ENCODE results near the gene GRAMD1A. TPM values are rescaled to one million over a fixed set of nuclear protein-coding genes. Genes with fewer than 3 reads are reported as not detected.

GRAMD1A gene
- total RNA-seq, 2 donors from 2014 or later = 115 to 137 TPM

GRCh38 chr19:34998777-34999497 is 1.2 kb upstream of the GRAMD1A start:
- peaks cover 10% of the 10 kb centered on the region for H3K36me3 Mint-ChIP-seq (ENCODE audit: low read depth)
- H3K27ac ChIP-seq (ENCODE audit: low read depth, low read length) = peak overlapping the region; percentile 89

GRCh38 chr19:35000338-35000646 is 169 bp downstream of the GRAMD1A start:
- no peak for DNase-seq
- peak overlapping the region; percentile 85 for H3K4me3 Mint-ChIP-seq
- no peak overlapping the region for H3K27ac Mint-ChIP-seq
- Histone ChIP-seq H3K9ac (ENCODE audit: extremely low read depth, low read length, poor library complexity, severe bottlenecking) (no peak overlapping the region), H3K4me3 (ENCODE audit: low read length) (peak overlapping the region; percentile 79), H3K36me3 (ENCODE audit: control insufficient read depth, insufficient read depth, low read length) (peaks cover 5% of the 10 kb centered on the region), H3K4me1 (ENCODE audit: control insufficient read depth, insufficient read depth, low read length) (no peaks in the 10 kb centered on the region), H3K27ac (ENCODE audit: low read depth, low read length) (no peak overlapping the region), H3K27me3 (ENCODE audit: control insufficient read depth, insufficient read depth, low read length, poor library complexity, severe bottlenecking) (no peaks in the 10 kb centered on the region), H3K9me3 (ENCODE audit: control insufficient read depth, low read length) (no peaks in the 10 kb centered on the region)
- H3K9me3 Mint-ChIP-seq = no peaks in the 10 kb centered on the region
- no peak for TF ChIP-seq CTCF (conservative IDR thresholded peaks at IDR 0.05)
- H3K4me1 Mint-ChIP-seq = peaks cover 43% of the 10 kb centered on the region
- H3K27me3 Mint-ChIP-seq (ENCODE audit: insufficient read depth) = no peaks in the 10 kb centered on the region
- peaks cover 15% of the 10 kb centered on the region for H3K36me3 Mint-ChIP-seq (ENCODE audit: low read depth)
- 0% methylated on average over 34 of the region's 37 CpGs; no CpG with 5 or more reads in 1 of the 2 experiments for WGBS, 2 experiments (ENCODE audit: insufficient coverage in 1 of 2, insufficient read length in 1 of 2)

More at GRCh38 chr19:34998777-34999497, 1.2 kb upstream of the GRAMD1A start:
- H3K27me3 ChIP-seq (ENCODE audit: control insufficient read depth, insufficient read depth, low read length, poor library complexity, severe bottlenecking) = no peaks in the 10 kb centered on the region
- TF ChIP-seq CTCF (conservative IDR thresholded peaks at IDR 0.05) = no peak
- DNase-seq = peak; percentile 69
- H3K36me3 ChIP-seq (ENCODE audit: control insufficient read depth, insufficient read depth, low read length) = no peaks in the 10 kb centered on the region
- WGBS, 2 experiments (ENCODE audit: insufficient coverage in 1 of 2, insufficient read length in 1 of 2) = 45 to 53% methylated on average over 9 to 13 of the region's 13 CpGs
- H3K9me3 Mint-ChIP-seq = peaks cover 6% of the 10 kb centered on the region
- peak overlapping the region; percentile 85 for H3K4me3 Mint-ChIP-seq
- H3K27ac Mint-ChIP-seq = peak overlapping the region; percentile 91
- H3K27me3 Mint-ChIP-seq (ENCODE audit: insufficient read depth) = no peaks in the 10 kb centered on the region
- H3K4me1 ChIP-seq (ENCODE audit: control insufficient read depth, insufficient read depth, low read length) = no peaks in the 10 kb centered on the region
- H3K9me3 ChIP-seq (ENCODE audit: control insufficient read depth, low read length) = no peaks in the 10 kb centered on the region
- H3K9ac ChIP-seq (ENCODE audit: extremely low read depth, low read length, poor library complexity, severe bottlenecking) = no peak overlapping the region
- peaks cover 38% of the 10 kb centered on the region for H3K4me1 Mint-ChIP-seq
- peak overlapping the region; percentile 79 for H3K4me3 ChIP-seq (ENCODE audit: low read length)

DNA sequence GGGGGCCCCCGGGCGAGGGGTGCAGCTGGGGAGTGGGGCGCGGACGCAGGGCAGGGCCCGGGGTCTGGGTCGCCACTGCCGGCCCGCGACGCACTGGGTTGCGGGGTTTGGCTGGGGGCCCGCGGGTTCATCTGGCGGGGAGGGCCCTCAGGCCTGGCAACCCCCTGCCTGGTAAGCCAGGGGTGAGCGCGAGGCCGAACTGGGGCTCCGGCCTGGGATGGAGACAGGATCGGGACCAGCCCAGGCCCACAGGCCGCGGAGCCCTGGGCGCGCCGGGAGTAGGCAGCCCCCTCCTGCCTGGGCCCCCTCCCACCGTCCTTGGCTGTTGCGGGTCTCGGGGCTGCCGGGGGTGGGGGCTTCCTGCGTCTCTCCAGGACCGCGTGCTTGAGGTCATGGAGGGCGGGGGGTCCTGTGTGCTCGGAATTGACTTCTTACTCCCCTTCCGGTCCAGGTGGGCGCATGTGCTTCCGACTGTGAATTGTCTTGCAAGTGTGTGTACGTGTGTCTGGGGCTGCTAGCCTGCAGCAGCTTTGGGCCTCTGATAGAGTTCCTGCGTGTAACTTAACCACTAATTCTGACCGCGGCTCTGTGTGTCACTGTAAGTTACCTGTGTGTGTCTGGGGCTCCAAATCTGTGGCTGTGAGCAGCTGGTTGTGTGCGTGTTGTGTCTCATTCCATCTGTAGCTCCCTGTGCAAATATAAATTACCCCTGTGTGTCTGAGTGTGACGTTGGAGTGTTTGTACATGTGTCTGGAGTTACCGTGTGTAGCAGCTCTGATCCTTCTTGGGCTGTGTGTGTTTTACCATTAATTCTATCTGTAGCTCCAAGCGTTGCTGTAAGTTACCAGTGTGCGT is 751 bp downstream of the GRAMD1A start:
- H3K4me1 ChIP-seq (ENCODE audit: control insufficient read depth, insufficient read depth, low read length) = no peaks in the 10 kb centered on the region
- 4 to 5% methylated on average over 22 to 46 of the region's 46 CpGs for WGBS, 2 experiments (ENCODE audit: insufficient coverage in 1 of 2, insufficient read length in 1 of 2)
- no peaks in the 10 kb centered on the region for H3K9me3 ChIP-seq (ENCODE audit: control insufficient read depth, low read length)
- peak; percentile 71 for DNase-seq
- H3K4me3 ChIP-seq (ENCODE audit: low read length) = peak overlapping the region; percentile 93
- TF ChIP-seq CTCF (conservative IDR thresholded peaks at IDR 0.05) = no peak
- H3K4me3 Mint-ChIP-seq = peak overlapping the region; percentile 85
- H3K27me3 Mint-ChIP-seq (ENCODE audit: insufficient read depth) = no peaks in the 10 kb centered on the region
- peaks cover 43% of the 10 kb centered on the region for H3K4me1 Mint-ChIP-seq
- peaks cover 19% of the 10 kb centered on the region for H3K36me3 Mint-ChIP-seq (ENCODE audit: low read depth)
- no peaks in the 10 kb centered on the region for H3K9me3 Mint-ChIP-seq
- peak overlapping the region; percentile 67 for H3K9ac ChIP-seq (ENCODE audit: extremely low read depth, low read length, poor library complexity, severe bottlenecking)
- H3K27ac Mint-ChIP-seq = peak overlapping the region; percentile 93
- H3K27ac ChIP-seq (ENCODE audit: low read depth, low read length) = peak overlapping the region; percentile 66
- H3K27me3 ChIP-seq (ENCODE audit: control insufficient read depth, insufficient read depth, low read length, poor library complexity, severe bottlenecking) = no peaks in the 10 kb centered on the region
- peaks cover 5% of the 10 kb centered on the region for H3K36me3 ChIP-seq (ENCODE audit: control insufficient read depth, insufficient read depth, low read length)
